ENCODE results near the gene PTPN20. TPM values are rescaled to one million over a fixed set of nuclear protein-coding genes. Genes with fewer than 3 reads are reported as not detected.

Gene PTPN20
- total RNA-seq, 1 donor from 2014 or later: 14.3 TPM

DNA sequence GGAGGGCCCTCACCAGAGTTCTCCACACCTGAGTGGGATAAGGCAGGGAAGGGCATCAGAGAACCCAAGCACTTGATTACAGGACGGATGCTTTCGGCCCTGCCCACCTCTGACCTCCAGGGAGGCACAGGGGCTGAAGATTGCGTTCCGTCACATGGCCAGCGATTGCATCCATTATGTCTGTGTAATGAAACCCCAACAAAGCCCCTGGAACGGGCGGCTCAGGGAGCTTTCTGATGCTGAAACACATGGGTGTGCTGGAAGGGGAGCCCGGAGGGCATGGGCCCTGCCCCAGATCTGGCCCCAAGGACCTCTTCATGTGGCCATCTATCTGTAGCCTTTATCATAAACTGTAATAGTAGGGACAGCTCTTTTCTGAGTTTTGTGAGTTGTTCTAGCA is 117.2 kb downstream of the PTPN20 start:
- DNase-seq (ENCODE audit: missing footprints) (peak; percentile 37), ATAC-seq (no peak)
- intact Hi-C loops (cut with DNase I): no loop called here

DNA sequence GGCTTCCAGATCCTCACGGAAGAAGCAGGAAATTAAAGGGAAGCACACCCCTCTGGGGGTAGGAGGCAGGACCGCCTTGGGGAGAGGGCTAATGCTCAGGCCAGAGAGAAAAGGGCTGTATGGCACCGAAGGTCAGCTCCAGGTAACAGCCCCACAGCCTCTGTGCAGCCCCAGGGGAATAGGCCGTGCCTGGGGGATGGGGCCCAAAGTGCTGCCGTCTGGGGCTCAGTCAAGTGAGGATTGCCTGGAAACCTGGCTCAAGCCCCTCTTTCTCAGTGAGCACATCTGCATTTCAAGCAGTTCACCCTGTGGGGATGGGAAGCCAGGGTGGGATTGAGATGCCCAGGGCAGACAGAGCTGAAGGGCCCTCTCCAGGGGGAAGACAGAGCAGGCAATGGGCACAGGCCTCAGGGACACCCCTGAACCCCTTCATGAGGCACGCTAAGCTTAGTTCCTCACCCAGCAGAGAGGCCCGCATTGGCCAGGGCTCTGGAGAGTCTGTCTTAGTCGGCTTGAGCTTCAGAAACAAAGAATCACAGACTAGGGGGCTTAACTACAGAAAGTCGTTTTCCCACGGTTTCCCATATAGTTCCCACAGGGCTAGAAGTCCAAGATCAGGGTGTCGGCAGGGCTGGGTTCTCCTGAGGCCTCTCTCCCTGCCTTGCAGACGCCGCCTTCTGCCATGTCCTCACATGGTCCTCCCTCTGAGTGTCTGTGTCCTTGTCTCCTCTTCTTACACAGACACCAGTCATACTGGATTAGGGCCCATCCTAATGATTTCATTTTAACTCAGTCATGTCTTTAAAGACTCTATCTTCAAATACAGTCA is 118.2 kb downstream of the PTPN20 start:
- DNase-seq (ENCODE audit: missing footprints): peak; percentile 23
- ATAC-seq: no peak
- intact Hi-C loops (cut with DNase I): no loop called here

DNA sequence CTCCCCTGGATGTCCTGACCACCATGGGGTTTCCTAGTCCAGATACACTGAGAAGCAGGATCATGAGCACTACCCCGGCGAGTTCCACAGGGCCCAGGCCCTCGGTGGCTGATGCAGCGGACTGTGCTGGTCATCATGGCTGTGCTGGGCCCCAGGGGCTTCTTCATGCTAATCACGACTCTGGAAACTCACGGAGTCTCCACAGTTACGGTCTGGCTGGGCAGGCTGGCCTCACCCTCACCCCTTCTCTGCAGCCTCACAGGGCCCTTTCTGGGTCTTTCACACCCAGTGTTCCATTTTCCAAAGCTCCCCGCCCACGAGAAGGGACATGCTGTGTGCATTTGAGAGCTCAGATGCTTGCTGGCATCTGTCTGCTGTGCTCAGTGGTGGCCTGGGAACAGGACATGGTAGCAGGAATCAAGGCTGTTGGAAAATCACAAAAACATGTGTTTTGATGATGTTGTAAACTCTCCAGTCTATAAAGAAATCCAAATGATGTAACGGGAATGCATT is 119.0 kb downstream of the PTPN20 start:
- intact Hi-C loops (cut with DNase I): no loop called here
- DNase-seq (ENCODE audit: missing footprints): peak; percentile 44
- ATAC-seq: no peak

DNA sequence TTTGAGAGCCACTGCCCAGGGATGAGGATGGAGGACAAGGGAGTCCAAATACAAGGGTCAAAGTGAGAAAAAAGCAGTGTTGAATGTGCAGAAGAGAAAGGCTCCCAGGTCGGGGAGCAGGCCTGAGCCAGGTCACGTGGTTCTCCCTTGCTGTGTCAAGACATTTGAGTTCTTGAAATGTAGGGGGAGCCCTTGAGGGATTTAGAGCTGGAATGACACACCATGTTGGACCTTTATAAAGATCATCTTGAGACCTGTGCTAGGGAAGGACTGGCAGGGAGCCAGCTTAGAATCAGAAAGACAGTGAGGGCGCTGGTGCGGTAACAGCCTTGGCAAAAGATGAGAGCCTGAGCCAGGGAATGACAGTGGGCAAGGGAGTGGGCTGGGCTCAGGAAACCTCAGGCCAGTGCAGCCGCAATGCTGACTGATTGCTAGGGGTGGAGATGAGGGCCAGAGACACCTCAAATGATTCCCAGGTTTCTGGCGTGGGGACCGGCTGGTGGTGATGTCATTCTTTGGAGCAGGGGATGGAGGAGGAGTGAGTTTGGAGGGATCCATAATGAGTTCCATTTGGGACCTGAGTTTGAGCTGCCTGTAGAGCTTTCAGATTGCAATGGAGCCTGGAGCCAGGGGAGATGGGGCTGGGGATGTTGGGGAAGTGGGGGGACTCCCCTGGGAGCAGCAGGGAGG is 120.1 kb downstream of the PTPN20 start:
- ATAC-seq: no peak
- intact Hi-C loops (cut with DNase I): no loop called here
- DNase-seq (ENCODE audit: missing footprints): peak; percentile 23

DNA sequence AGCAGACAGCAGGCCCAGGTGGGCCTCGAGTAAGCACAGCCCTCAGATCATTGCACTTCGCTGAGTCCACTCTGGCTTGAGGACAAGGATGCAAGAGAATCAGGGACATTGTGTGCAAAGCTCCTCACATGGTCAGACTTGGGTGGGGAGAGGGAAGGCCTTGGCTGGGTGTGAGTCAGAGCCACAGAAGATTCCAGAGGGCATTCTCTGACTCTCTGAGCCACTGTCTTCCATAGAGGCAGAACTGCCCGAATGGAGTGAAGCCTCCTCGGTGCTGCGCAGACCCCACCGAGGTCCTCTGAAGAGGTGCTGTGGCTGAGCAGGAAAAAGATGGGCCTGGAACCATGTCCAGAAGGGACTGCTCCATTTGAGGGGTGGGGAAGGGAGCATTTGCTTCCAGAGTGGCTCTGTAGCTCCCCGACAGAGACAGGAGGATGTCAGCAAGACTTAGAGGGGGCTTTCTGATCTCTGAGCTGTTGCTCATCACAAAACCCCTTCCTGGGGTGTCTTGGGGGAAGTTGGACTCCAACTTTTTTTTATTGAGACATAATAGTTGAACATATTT is 120.8 kb downstream of the PTPN20 start:
- DNase-seq (ENCODE audit: missing footprints) (peak; percentile 11), ATAC-seq (no peak)
- intact Hi-C loops (cut with DNase I): no loop called here

DNA sequence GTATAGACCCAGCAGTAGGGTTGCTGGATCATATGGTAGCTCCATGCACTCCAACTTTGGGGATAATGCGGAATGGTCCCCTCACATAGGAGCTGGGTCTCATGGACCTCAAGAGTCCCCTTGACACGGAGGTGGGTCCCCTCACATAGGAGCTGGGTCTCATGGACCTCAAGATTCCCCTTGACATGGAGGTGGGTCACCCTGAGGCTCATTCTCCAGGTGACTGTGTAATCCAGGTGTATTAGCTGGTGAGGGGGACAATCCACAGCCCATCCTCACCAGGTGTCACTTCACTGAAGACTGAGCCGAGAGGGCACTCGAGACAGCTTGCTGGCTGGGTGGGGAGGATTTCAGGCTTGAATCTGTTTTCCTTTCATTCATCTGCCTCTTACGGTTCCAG is 121.9 kb downstream of the PTPN20 start:
- DNase-seq (ENCODE audit: missing footprints) (peak; percentile 15), ATAC-seq (no peak)
- intact Hi-C loops (cut with DNase I): no loop called here

DNA sequence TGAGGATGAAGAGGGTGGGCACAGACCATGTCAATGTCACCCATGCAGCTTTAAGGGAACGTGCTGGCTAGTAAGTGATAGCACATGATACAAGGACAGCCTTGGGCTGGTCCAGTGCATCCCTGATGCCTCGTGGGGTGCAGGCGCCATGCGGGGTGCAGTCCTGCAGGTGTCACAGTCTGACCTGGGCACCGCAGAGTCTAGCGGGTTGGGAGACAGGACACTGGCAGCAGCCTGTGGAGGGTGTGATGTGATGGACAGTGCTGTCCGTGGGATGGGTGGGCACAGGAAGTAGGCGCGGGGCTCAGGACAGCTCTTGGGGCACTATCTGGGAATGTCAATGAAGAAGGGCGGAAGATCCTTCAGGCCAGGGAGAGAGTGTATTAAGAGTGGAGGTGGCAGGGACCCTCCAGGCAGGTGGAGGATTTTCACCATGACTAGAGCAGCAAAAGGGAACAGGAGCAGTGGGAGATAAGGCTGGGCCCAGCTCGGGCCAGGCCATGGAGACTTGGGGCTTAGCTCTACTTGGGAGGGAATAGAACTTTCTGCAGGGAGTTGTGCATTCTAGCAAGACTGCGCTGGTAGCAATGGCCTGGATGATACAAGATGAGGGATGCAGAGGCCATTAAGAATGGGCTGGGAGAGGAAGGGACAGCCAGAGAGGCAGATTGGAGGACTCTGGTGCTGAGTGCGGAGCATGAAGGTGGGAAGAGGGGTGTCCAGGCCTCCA is 122.5 kb downstream of the PTPN20 start:
- intact Hi-C loops (cut with DNase I): no loop called here
- DNase-seq (ENCODE audit: missing footprints) (peak; percentile 23), ATAC-seq (no peak)

DNA sequence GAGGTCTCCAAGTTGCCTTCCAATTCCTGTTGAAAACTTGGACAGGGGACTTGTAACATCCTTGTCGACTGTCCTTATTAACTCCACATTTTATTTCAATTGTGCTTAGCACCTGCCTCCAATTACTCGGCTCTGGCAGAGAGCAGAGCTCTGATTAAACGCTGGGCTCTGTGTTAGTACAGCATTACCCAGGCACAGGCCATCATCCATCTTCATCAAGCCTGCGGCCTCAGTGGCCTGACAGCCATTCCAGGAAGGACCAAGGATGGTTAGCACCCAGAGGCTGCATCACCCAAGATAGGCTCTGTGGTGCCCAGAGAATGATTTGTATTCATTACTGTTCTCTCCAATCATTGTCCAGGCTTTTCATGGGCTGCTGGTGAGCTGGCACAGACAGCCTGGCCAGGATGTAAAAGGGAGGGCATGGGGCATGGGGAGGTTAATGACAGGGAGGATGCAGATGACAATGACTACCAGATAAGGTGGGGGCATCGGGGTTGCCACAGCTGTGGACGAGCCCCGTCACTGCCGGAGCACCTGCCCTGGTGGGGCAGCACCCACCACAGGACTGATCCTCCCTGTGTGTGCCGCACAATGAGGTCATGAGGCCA is 123.3 kb downstream of the PTPN20 start:
- intact Hi-C loops (cut with DNase I): no loop called here
- ATAC-seq (no peak), DNase-seq (ENCODE audit: missing footprints) (peak; percentile 28)

DNA sequence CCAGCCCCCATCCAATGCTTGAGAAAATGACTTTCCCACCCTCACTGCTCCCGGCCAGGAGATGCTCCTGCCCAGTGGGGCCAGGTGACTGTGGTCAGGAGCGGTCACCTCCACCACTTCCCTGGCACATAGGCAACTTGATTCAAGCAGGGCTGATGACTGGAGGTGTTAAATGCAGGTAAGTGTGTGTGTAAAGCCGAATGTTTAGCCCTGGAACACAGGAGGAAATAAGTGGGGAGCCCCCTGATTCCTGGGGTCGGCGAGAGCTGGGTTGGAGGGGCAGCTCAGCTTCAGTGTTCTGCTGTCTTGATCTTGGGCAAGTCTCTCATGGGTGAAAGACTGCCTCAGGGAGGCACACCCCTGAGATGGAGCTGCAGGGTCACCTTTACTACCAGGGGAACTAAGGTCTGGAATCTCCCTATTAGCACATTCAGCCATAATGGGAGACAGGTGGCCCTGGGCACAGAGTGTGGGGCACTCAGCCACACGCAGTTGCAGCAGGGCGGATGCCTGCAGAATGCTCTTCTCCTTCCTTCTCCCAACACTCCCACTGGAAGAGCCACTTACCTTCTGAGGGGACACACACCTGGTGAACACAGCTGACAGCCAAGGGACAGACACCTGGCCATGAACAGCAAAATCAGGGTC is 124.1 kb downstream of the PTPN20 start:
- peak; percentile 9 for DNase-seq (ENCODE audit: missing footprints)
- no peak for ATAC-seq
- intact Hi-C loops (cut with DNase I): no loop called here

DNA sequence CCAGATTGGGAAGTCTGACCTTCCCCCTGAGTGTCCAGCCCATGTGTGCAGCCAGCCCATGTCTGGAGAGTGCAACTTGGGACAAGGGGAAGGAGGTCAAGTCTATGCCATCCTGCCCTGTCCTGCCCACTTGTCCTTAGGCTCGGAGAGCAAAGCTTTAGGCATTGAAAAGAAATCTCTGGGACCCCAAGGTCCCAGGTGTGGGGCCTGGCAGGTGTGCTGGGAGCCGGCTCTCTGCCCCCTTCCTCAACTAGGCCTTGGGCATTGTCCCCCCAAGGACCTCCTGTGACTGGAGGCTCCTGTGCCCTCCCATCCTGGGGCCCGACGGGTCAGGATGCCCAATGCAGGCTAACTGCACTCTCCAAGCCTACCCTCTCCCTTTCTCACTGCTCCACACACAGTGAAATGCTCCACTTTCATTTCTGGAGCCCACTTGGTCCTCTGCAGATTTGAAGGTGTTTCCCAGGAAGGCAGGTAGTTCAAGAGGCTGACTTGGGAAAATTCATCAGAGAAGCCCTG is 124.7 kb downstream of the PTPN20 start:
- DNase-seq (ENCODE audit: missing footprints) (peak; percentile 9), ATAC-seq (no peak)
- intact Hi-C loops (cut with DNase I): no loop called here

DNA sequence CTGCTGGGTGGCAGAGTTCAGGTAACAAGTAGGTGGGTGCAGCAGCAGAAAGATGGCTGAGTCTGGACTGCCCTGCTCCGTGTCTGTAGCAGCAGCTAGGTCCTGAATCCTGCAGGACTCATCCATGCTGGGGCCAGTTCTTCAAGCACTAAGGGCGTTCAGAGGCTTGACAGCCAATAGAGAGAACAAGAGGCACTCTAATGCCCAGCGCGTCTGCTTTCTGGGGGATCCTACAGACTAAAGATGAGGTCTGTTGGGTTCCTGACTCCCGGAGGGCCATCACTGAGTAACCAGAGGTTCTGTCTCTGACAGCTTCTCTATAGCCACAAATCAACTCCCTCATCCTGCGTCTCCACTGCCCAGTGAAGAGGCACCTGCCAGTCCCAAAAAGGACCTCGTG is 125.5 kb downstream of the PTPN20 start:
- no peak for ATAC-seq
- intact Hi-C loops (cut with DNase I): no loop called here
- peak; percentile 13 for DNase-seq (ENCODE audit: missing footprints)

DNA sequence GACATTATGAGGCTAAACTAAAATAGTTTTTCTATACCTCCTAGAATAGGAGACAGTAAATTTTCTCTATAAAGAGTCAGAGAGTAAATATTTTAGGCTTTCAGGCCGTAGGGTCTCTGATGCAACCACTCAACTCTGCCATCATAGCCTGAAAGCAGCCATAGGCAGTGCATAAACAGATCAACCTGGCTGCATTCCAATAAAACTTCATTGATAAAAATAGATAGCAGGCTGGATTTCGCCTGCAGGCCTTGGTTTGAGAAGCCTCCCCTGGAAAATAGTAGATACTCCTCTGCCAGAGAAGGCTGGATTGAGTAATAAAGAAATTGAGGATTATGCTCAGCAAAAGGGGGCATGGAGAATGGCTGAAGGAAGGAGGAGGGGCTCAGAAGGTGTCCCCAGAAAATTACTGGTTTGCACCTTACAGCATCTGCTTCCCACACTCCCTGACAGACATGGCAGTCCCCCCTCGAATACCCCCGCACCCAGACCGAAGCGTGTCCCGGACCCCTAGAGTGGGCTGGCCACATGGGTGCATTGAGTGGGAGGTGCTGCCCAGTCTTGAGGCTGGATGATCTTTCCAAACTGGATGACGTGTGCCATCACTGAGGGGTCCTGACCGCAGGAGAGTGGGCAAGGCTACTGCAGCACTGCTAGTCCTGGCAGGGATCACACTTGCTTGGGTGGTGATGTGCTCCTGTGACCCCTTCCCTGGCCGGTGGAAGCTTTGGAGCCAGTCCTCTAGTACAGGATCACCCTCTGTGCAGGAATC is 126.6 kb downstream of the PTPN20 start:
- DNase-seq (ENCODE audit: missing footprints): peak; percentile 18
- no peak for ATAC-seq
- intact Hi-C loops (cut with DNase I): no loop called here

DNA sequence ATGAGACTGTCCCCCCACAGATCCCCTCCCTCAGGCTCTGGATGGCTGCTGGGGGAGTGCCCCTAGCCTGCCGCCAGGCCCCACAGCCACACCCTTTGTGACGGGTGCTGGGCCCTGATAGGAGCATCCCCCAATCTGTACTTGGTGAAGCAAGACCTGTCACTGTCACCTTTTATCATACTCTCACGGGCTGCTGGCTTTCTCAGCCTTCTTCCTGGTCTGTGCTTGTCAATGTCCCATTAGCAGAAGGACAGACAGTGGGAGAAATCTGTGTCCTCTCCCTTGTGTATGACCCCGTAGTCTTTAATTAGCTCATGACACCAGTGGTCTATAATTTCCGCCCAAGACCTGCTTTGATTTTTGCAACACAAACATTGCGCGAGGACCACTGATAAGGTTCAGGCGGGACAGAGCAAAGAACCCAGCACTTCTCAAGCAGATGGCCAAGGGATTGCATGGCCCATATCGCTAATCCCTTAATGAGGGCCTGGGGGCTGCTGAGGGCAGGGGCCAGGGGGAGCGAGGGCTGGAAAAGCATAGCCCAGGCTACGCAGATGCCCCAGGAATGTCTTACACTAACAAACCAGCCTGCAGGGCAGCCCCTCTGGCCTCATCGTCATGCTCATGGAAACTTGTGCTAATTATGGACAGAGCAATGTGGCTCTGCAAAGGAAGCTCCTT is 127.8 kb downstream of the PTPN20 start:
- intact Hi-C loops (cut with DNase I): no loop called here
- ATAC-seq (no peak), DNase-seq (ENCODE audit: missing footprints) (peak; percentile 57)

DNA sequence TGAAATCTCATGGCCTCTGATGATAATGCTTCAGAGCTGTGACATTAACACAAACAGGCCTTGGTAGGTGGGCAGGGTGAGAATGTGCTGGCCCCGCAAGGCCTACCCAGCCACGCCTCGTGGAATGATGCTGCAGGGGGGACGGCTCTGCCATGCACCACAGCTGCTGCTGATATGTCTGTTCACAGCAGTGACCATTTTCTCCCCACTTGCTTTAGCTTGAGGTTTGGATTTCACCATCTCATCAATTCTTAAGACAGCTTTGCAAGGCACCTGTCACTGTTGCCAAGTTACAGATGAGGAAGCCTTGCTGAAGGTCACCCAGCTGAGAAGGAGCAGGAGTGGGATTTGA is 128.3 kb downstream of the PTPN20 start:
- peak; percentile 5 for DNase-seq (ENCODE audit: missing footprints)
- intact Hi-C loops (cut with DNase I): no loop called here
- no peak for ATAC-seq

DNA sequence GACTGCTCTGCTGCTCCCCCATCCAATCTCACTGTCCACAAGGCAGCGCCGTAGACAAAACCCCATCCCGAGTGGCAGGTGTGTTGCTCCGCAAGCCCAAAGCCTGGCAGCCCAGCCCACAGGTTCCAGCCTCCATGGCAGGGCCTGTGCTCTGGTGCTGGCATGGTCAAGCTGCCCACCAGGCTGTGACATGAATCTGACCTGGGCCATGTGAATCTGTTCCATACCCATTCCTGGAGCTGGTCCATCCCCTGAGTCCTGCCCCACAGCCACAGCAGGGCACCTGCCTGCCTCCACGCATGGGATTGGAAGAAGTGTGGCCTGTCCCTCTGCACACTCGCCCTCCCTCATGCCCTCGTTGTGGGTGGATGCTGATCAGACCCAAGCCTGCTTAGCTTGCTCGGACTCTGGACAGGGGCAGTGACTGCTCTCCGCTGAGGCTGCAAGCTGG is 128.8 kb downstream of the PTPN20 start:
- DNase-seq (ENCODE audit: missing footprints) (peak; percentile 50), ATAC-seq (no peak)
- intact Hi-C loops (cut with DNase I): no loop called here

DNA sequence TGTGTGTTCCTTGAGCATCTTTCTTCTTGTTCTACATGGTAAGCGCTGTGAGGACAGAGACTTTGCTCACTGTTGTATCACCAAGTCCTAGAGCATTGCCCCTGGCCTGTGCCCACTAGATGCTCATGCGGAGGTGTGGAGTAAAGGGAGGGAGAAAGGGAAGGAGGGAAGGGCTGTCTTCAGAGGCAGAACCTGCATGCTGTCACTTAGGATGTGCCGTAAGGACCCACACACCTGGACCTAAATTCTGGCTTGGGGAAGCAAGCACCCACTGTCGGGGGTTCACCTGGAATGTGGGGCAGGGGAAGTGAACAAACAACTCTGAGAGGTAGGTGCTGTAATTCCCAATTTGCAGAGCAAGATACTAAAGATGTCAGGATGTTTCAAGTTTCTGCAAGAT is 129.5 kb downstream of the PTPN20 start:
- ATAC-seq: no peak
- intact Hi-C loops (cut with DNase I): no loop called here
- peak; percentile 43 for DNase-seq (ENCODE audit: missing footprints)
